Measurements from ENCODE around the gene SHISA5. TPM values are rescaled to one million over a fixed set of nuclear protein-coding genes. Genes with fewer than 3 reads are reported as not detected.

SHISA5 gene
- total and polyA plus RNA-seq, 4 donors: 40.7 to 104 (median 75.8) TPM

- Histone ChIP-seq H3K9ac (ENCODE audit: low read depth in 1 of 2, low read length in 2 of 2) (no peak overlapping the region), H3K36me3 (ENCODE audit: control insufficient read depth in 4 of 4, insufficient read depth in 3 of 4, low read depth in 1 of 4, low read length in 3 of 4) (peaks cover 0 to 10% (median 4%) of the 10 kb centered on the region in 4 donors), H3K27me3 (ENCODE audit: control insufficient read depth in 4 of 4, insufficient read depth in 4 of 4, low read length in 3 of 4) (no peaks in the 10 kb centered on the region), H3K27ac (ENCODE audit: low read depth in 1 of 2, low read length in 2 of 2) (no peak overlapping the region), H3K4me1 (ENCODE audit: control insufficient read depth in 4 of 4, insufficient read depth in 4 of 4, low read length in 3 of 4) (peaks cover 2 to 35% (median 17%) of the 10 kb centered on the region in 4 donors), H3K9me3 (ENCODE audit: control insufficient read depth in 4 of 4, low read length in 3 of 4) (no peaks in the 10 kb centered on the region), H3K4me3 (ENCODE audit: low read depth in 1 of 3, low read length in 3 of 3) (no peak overlapping the region)
- TF ChIP-seq HNF4G (IDR thresholded peaks at IDR 0.05): no peak
- TF ChIP-seq, protein P1, sequence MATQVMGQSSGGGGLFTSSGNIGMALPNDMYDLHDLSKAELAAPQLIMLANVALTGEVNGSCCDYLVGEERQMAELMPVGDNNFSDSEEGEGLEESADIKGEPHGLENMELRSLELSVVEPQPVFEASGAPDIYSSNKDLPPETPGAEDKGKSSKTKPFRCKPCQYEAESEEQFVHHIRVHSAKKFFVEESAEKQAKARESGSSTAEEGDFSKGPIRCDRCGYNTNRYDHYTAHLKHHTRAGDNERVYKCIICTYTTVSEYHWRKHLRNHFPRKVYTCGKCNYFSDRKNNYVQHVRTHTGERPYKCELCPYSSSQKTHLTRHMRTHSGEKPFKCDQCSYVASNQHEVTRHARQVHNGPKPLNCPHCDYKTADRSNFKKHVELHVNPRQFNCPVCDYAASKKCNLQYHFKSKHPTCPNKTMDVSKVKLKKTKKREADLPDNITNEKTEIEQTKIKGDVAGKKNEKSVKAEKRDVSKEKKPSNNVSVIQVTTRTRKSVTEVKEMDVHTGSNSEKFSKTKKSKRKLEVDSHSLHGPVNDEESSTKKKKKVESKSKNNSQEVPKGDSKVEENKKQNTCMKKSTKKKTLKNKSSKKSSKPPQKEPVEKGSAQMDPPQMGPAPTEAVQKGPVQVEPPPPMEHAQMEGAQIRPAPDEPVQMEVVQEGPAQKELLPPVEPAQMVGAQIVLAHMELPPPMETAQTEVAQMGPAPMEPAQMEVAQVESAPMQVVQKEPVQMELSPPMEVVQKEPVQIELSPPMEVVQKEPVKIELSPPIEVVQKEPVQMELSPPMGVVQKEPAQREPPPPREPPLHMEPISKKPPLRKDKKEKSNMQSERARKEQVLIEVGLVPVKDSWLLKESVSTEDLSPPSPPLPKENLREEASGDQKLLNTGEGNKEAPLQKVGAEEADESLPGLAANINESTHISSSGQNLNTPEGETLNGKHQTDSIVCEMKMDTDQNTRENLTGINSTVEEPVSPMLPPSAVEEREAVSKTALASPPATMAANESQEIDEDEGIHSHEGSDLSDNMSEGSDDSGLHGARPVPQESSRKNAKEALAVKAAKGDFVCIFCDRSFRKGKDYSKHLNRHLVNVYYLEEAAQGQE (IDR thresholded peaks at IDR 0.05): no peak
- TF ChIP-seq FOXA1 (IDR thresholded peaks at IDR 0.05): no peak
- no peak for TF ChIP-seq CTCF (IDR thresholded peaks at IDR 0.05; ENCODE audit: low read depth, low read length, missing input control)
- TF ChIP-seq GABPA (IDR thresholded peaks at IDR 0.05 in 1 of 2, conservative IDR thresholded peaks at IDR 0.05 in 1 of 2): no peak
- TF ChIP-seq SP1 (IDR thresholded peaks at IDR 0.05): no peak
- no peak for TF ChIP-seq EGR1 (IDR thresholded peaks at IDR 0.05; ENCODE audit: low read depth in 2 of 2)
- TF ChIP-seq NR2F2 (IDR thresholded peaks at IDR 0.05): no peak
- TF ChIP-seq RAD21 (IDR thresholded peaks at IDR 0.05): no peak
- TF ChIP-seq ATF3 (IDR thresholded peaks at IDR 0.05): no peak
- TF ChIP-seq HNF4A (conservative IDR thresholded peaks at IDR 0.05): no peak
- DNase-seq (ENCODE audit: low spot score): no peak
- 90% methylated on average over 4 of the region's 4 CpGs for WGBS
Measured at GRCh38 chr3:48437812-48438211, 66.2 kb downstream of the SHISA5 start.

DNA sequence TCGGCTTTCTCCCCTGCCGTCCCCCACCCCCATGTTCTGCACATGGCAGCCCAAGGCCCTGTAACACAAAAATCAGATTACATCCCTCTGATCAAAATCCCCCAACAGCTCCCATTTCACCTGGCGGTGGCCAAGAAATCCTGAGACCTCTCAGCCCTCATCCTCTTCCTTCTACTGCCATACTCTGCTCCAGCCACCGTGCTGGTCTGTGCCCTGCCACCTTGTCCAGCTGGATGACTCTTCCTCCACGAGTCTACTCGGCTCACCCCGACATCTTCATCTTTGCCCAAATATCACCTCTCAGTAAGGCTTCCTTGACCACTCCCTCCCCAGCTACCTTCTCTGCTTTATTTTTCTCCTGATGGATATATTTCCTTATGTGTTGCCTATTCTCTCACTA, 67.1 kb downstream of the SHISA5 start:
- WGBS: 90% methylated on average over 7 of the region's 7 CpGs
- Histone ChIP-seq H3K4me3 (ENCODE audit: low read depth in 1 of 3, low read length in 3 of 3) (no peak overlapping the region), H3K36me3 (ENCODE audit: control insufficient read depth in 4 of 4, insufficient read depth in 3 of 4, low read depth in 1 of 4, low read length in 3 of 4) (peaks cover 0 to 7% (median 1%) of the 10 kb centered on the region in 4 donors), H3K4me1 (ENCODE audit: control insufficient read depth in 4 of 4, insufficient read depth in 4 of 4, low read length in 3 of 4) (peaks cover 2 to 36% (median 15%) of the 10 kb centered on the region in 4 donors), H3K9me3 (ENCODE audit: control insufficient read depth in 4 of 4, low read length in 3 of 4) (no peaks in the 10 kb centered on the region), H3K9ac (ENCODE audit: low read depth in 1 of 2, low read length in 2 of 2) (no peak overlapping the region), H3K27me3 (ENCODE audit: control insufficient read depth in 4 of 4, insufficient read depth in 4 of 4, low read length in 3 of 4) (no peaks in the 10 kb centered on the region), H3K27ac (ENCODE audit: low read depth in 1 of 2, low read length in 2 of 2) (no peak overlapping the region)
- no peak for DNase-seq (ENCODE audit: low spot score)
- TF ChIP-seq, protein P1 (IDR thresholded peaks at IDR 0.05): no peak
- no peak for TF ChIP-seq HNF4G (IDR thresholded peaks at IDR 0.05)
- TF ChIP-seq, protein P2, sequence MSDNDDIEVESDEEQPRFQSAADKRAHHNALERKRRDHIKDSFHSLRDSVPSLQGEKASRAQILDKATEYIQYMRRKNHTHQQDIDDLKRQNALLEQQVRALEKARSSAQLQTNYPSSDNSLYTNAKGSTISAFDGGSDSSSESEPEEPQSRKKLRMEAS (IDR thresholded peaks at IDR 0.05): no peak
- no peak for TF ChIP-seq RXRA (IDR thresholded peaks at IDR 0.05)
- no peak for TF ChIP-seq ATF3 (IDR thresholded peaks at IDR 0.05)
- no peak for TF ChIP-seq TAF1 (conservative IDR thresholded peaks at IDR 0.05)
- no peak for TF ChIP-seq CTCF (IDR thresholded peaks at IDR 0.05; ENCODE audit: low read depth, low read length, missing input control)
- TF ChIP-seq GABPA (IDR thresholded peaks at IDR 0.05 in 1 of 2, conservative IDR thresholded peaks at IDR 0.05 in 1 of 2): no peak
- no peak for TF ChIP-seq FOXA1 (IDR thresholded peaks at IDR 0.05)
- TF ChIP-seq JUND (IDR thresholded peaks at IDR 0.05): no peak
- TF ChIP-seq EGR1 (IDR thresholded peaks at IDR 0.05; ENCODE audit: low read depth in 2 of 2): no peak
- TF ChIP-seq HNF4A (conservative IDR thresholded peaks at IDR 0.05): no peak
- TF ChIP-seq SP1 (IDR thresholded peaks at IDR 0.05): no peak
- no peak for TF ChIP-seq FOXA2 (IDR thresholded peaks at IDR 0.05)
- no peak for TF ChIP-seq YY1 (IDR thresholded peaks at IDR 0.05)
